Activated CD4-positive, alpha-beta T cell treated with anti-CD3 and anti-CD28 coated beads, Interleukin-2, amount 50 U/mL, for 1 hour (primary cell): ENCODE measurements around the gene ZC3H15.
"Not testable (repeated sequence)": the region's sequence is repeated elsewhere in the genome, so short reads cannot be mapped to it uniquely, and the experiment has no call there.

ENCODE experiments used
- DNase-seq: peaks from one replicate; pipeline ENCODE4 v3.0.0-alpha.2; 2020

Gene ZC3H15

GRCh38 chr2:186485871-186486650, at the start of gene ZC3H15:
Gene ZC3H15, plus strand, starts transcription at chr2:186486260. Its CDS starts 123 bp downstream, at chr2:186486383.
- peak; percentile 95 for DNase-seq

GRCh38 chr2:186437719-186438118, 48.3 kb upstream of the ZC3H15 start:
- DNase-seq: no peak

GRCh38 chr2:186439673-186440095, 46.4 kb upstream of the ZC3H15 start:
- DNase-seq: not testable (repeated sequence)

GRCh38 chr2:186440506-186440905, 45.6 kb upstream of the ZC3H15 start:
- no peak for DNase-seq

GRCh38 chr2:186442885-186443284, 43.2 kb upstream of the ZC3H15 start:
- DNase-seq: no peak

- DNase-seq: no peak
Measured at GRCh38 chr2:186443851-186444250, 42.2 kb upstream of the ZC3H15 start.

- no peak for DNase-seq
Measured at GRCh38 chr2:186445506-186445905, 40.6 kb upstream of the ZC3H15 start.

- no peak for DNase-seq
Measured at GRCh38 chr2:186455613-186456012, 30.4 kb upstream of the ZC3H15 start.

GRCh38 chr2:186456941-186457340, 29.1 kb upstream of the ZC3H15 start:
- DNase-seq: no peak

- DNase-seq: no peak
Measured at GRCh38 chr2:186457908-186458307, 28.2 kb upstream of the ZC3H15 start.

- DNase-seq: no peak
Measured at GRCh38 chr2:186459009-186459408, 27.1 kb upstream of the ZC3H15 start.

- DNase-seq: no peak
Measured at GRCh38 chr2:186460465-186460864, 25.6 kb upstream of the ZC3H15 start.

GRCh38 chr2:186466743-186467142, 19.3 kb upstream of the ZC3H15 start:
- DNase-seq: no peak

GRCh38 chr2:186467421-186467820, 18.6 kb upstream of the ZC3H15 start:
- no peak for DNase-seq

GRCh38 chr2:186472722-186473493, 13.2 kb upstream of the ZC3H15 start:
- DNase-seq: not testable (repeated sequence)

- DNase-seq: not testable (repeated sequence)
Measured at GRCh38 chr2:186474239-186474638, 11.8 kb upstream of the ZC3H15 start.

GRCh38 chr2:186477790-186478189, 8.3 kb upstream of the ZC3H15 start:
- DNase-seq: no peak

- no peak for DNase-seq
Measured at GRCh38 chr2:186480991-186481390, 5.1 kb upstream of the ZC3H15 start.

- DNase-seq: no peak
Measured at GRCh38 chr2:186484062-186484735, 1.9 kb upstream of the ZC3H15 start.

- DNase-seq: no peak
Measured at GRCh38 chr2:186485576-186485870, 537 bp upstream of the ZC3H15 start.

GRCh38 chr2:186486651-186487647, 889 bp downstream of the ZC3H15 start:
- DNase-seq: no peak

- no peak for DNase-seq
Measured at GRCh38 chr2:186493564-186494085, 7.6 kb downstream of the ZC3H15 start.
